ENCODE measurements around the gene FCHSD2. TPM values are rescaled to one million over a fixed set of nuclear protein-coding genes. Genes with fewer than 3 reads are reported as not detected.

Gene FCHSD2
- total and polyA plus RNA-seq, 2 of the 13 experiments (the other 11 are each of a cell fraction or from before 2014, with no cell fraction given): 20.5 to 24.8 TPM

DNA sequence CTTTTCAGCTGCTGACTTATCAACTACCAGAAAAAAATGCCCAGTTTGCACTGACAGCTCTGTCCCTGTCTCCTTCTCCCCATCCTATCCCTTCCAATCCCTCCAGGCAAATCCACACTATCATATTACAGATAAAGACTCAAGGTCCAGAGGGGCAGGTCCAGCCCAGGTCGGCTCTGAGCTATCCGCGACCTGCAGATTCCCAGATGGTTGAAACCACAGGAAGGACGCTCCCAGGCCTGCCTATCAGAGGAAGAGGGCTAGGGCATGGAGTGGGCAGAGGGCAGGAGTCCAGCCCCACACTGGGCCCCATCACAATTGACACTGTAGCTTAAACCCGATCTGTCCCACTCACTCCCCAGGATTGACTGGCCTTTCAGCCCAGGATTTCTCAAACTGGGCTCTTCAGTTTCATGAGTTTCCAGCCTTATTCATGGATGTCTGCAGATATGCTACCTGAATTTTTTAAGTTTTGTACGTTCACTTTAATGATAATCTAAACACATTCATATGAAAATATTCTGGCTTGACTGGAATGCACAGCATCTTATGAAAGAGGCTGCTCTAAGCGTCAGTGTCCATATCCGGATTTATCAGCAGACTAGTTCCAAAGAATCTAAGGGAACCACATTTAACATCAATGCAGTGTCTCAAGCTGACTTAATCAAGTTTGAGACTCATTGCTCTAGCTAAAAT is 16.4 kb upstream of the FCHSD2 start (continued):
- TF ChIP-seq REST (IDR thresholded peaks at IDR 0.05; ENCODE audit: borderline replicate concordance in 1 of 2, low read depth in 1 of 2, low read length in 2 of 2) (peak in 1 of 2 experiments; percentile 19; a peak in 1 of 4 replicates), DRAP1 (CRISPR knock-in tag; IDR thresholded peaks at IDR 0.05) (peak; percentile 84), MEIS1 (CRISPR knock-in tag; IDR thresholded peaks at IDR 0.05; ENCODE audit: borderline replicate concordance) (no peak), SMAD3 (CRISPR knock-in tag; IDR thresholded peaks at IDR 0.05) (peak; percentile 78; the same call in 1 of the 2 replicates), ZNF367 (CRISPR knock-in tag; IDR thresholded peaks at IDR 0.05; ENCODE audit: borderline replicate concordance) (no peak), ZNF232 (CRISPR knock-in tag; IDR thresholded peaks at IDR 0.05; ENCODE audit: borderline replicate concordance) (no peak; the same call in 1 of the 2 replicates), SMARCE1 (IDR thresholded peaks at IDR 0.05; ENCODE audit: borderline replicate concordance) (no peak), SNAPC2 (CRISPR knock-in tag; IDR thresholded peaks at IDR 0.05) (0 out of 2 replicates have a peak, but pooled peaks have one; percentile 61), ZNF256 (CRISPR knock-in tag; conservative IDR thresholded peaks at IDR 0.05) (no peak), NFRKB (IDR thresholded peaks at IDR 0.05) (no peak), TBL1XR1 (IDR thresholded peaks at IDR 0.05; ENCODE audit: borderline replicate concordance, low read length, partially characterized antibody) (no peak)
- TF ChIP-seq, protein P1, sequence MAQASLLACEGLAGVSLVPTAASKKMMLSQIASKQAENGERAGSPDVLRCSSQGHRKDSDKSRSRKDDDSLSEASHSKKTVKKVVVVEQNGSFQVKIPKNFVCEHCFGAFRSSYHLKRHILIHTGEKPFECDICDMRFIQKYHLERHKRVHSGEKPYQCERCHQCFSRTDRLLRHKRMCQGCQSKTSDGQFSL (CRISPR knock-in tag; IDR thresholded peaks at IDR 0.05): no peak
- TF ChIP-seq, protein P2, sequence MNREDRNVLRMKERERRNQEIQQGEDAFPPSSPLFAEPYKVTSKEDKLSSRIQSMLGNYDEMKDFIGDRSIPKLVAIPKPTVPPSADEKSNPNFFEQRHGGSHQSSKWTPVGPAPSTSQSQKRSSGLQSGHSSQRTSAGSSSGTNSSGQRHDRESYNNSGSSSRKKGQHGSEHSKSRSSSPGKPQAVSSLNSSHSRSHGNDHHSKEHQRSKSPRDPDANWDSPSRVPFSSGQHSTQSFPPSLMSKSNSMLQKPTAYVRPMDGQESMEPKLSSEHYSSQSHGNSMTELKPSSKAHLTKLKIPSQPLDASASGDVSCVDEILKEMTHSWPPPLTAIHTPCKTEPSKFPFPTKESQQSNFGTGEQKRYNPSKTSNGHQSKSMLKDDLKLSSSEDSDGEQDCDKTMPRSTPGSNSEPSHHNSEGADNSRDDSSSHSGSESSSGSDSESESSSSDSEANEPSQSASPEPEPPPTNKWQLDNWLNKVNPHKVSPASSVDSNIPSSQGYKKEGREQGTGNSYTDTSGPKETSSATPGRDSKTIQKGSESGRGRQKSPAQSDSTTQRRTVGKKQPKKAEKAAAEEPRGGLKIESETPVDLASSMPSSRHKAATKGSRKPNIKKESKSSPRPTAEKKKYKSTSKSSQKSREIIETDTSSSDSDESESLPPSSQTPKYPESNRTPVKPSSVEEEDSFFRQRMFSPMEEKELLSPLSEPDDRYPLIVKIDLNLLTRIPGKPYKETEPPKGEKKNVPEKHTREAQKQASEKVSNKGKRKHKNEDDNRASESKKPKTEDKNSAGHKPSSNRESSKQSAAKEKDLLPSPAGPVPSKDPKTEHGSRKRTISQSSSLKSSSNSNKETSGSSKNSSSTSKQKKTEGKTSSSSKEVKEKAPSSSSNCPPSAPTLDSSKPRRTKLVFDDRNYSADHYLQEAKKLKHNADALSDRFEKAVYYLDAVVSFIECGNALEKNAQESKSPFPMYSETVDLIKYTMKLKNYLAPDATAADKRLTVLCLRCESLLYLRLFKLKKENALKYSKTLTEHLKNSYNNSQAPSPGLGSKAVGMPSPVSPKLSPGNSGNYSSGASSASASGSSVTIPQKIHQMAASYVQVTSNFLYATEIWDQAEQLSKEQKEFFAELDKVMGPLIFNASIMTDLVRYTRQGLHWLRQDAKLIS (CRISPR knock-in tag; IDR thresholded peaks at IDR 0.05): no peak
- TF ChIP-seq, protein P3, sequence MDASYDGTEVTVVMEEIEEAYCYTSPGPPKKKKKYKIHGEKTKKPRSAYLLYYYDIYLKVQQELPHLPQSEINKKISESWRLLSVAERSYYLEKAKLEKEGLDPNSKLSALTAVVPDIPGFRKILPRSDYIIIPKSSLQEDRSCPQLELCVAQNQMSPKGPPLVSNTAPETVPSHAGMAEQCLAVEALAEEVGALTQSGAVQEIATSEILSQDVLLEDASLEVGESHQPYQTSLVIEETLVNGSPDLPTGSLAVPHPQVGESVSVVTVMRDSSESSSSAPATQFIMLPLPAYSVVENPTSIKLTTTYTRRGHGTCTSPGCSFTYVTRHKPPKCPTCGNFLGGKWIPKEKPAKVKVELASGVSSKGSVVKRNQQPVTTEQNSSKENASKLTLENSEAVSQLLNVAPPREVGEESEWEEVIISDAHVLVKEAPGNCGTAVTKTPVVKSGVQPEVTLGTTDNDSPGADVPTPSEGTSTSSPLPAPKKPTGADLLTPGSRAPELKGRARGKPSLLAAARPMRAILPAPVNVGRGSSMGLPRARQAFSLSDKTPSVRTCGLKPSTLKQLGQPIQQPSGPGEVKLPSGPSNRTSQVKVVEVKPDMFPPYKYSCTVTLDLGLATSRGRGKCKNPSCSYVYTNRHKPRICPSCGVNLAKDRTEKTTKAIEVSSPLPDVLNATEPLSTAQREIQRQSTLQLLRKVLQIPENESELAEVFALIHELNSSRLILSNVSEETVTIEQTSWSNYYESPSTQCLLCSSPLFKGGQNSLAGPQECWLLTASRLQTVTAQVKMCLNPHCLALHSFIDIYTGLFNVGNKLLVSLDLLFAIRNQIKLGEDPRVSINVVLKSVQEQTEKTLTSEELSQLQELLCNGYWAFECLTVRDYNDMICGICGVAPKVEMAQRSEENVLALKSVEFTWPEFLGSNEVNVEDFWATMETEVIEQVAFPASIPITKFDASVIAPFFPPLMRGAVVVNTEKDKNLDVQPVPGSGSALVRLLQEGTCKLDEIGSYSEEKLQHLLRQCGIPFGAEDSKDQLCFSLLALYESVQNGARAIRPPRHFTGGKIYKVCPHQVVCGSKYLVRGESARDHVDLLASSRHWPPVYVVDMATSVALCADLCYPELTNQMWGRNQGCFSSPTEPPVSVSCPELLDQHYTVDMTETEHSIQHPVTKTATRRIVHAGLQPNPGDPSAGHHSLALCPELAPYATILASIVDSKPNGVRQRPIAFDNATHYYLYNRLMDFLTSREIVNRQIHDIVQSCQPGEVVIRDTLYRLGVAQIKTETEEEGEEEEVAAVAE (CRISPR knock-in tag; IDR thresholded peaks at IDR 0.05; ENCODE audit: borderline replicate concordance): peak; percentile 46; the same call in 1 of the 2 replicates
